AG09309 (cell line): ENCODE results near the gene NAT14.

ENCODE experiments used
- DNase-seq: peaks from one replicate; pipeline ENCODE4 v3.0.0-alpha.2; 2010; ENCODE audit warnings: low read depth
- H3K4me3 ChIP-seq: 2 replicates; pipeline ENCODE4 v1.5.1; 2011; ENCODE audit warnings: mild to moderate bottlenecking, low read depth, low read length, moderate library complexity; ENCODE audit not compliant: control insufficient read depth
- CTCF ChIP-seq: IDR thresholded peaks from 2 replicates; pipeline ENCODE4 v1.5.1; 2011; ENCODE audit warnings: mild to moderate bottlenecking, low read depth, low read length, inconsistent platforms; ENCODE audit not compliant: insufficient read depth, control insufficient read depth; ENCODE audit errors: missing control alignments

Gene NAT14

GRCh38 chr19:55471266-55471665, 13.7 kb upstream of the NAT14 start:
- no peak for DNase-seq
- no peak for TF ChIP-seq CTCF
- no peak overlapping the region for H3K4me3 ChIP-seq

GRCh38 chr19:55472463-55472862, 12.5 kb upstream of the NAT14 start:
- DNase-seq = no peak
- no peak overlapping the region for H3K4me3 ChIP-seq
- TF ChIP-seq CTCF = no peak

- TF ChIP-seq CTCF = no peak
- DNase-seq = no peak
- no peak overlapping the region for H3K4me3 ChIP-seq
Measured at GRCh38 chr19:55473225-55474012, 11.6 kb upstream of the NAT14 start.

- DNase-seq = peak; percentile 76
- no peak overlapping the region for H3K4me3 ChIP-seq
- no peak for TF ChIP-seq CTCF
Measured at GRCh38 chr19:55474269-55475265, 10.4 kb upstream of the NAT14 start.

- peak within 1 kb of the TSS; percentile 37 for H3K4me3 ChIP-seq
- peak; percentile 89 for DNase-seq
- TF ChIP-seq CTCF = no peak
Measured at GRCh38 chr19:55476100-55476775, 8.8 kb upstream of the NAT14 start, which contains the start of gene ZNF628. Gene ZNF628, plus strand, starts transcription at chr19:55476617. Its CDS starts 3,294 bp downstream, at chr19:55479911.

- H3K4me3 ChIP-seq = no peak overlapping the region; the same call in 1 of the 2 replicates
- no peak for DNase-seq
- no peak for TF ChIP-seq CTCF
Measured at GRCh38 chr19:55477905-55478304, 7.1 kb upstream of the NAT14 start.
